Keratinocyte (primary cell): ENCODE measurements around the gene DIO3. TPM values are rescaled to one million over a fixed set of nuclear protein-coding genes. Genes with fewer than 3 reads are reported as not detected.

ENCODE experiments used
- DNase-seq: peaks from one replicate; pipeline ENCODE4 v3.0.0-alpha.2; 2011; ENCODE audit warnings: low read depth, missing footprints, low spot score
- FAIRE-seq: peaks from 2 replicates; lab custom pipeline; 2011; peaks lifted over from hg19 to GRCh38; lab: Jason Lieb, UNC
- H2AFZ ChIP-seq: 2 replicates; pipeline ENCODE4 v1.6.0; 2012; ENCODE audit warnings: low read length, control low read depth, inconsistent platforms; ENCODE audit not compliant: control insufficient read depth
- H3K27ac ChIP-seq: 2 replicates; pipeline ENCODE4 v1.5.1; 2011; ENCODE audit warnings: low read length; ENCODE audit not compliant: control insufficient read depth, insufficient read depth
- H3K27me3 ChIP-seq: 3 replicates; pipeline ENCODE4 v1.6.0; 2011; ENCODE audit warnings: low read length; ENCODE audit not compliant: control insufficient read depth, insufficient read depth; ENCODE audit errors: extremely low read depth
- H3K36me3 ChIP-seq, 2 experiments: 2 replicates in 1 of 2; 3 replicates in 1 of 2; pipeline ENCODE4 v1.5.1; 2011; ENCODE audit warnings: low read length in 2 of 2, mild to moderate bottlenecking in 1 of 2; ENCODE audit not compliant: control insufficient read depth in 2 of 2, insufficient read depth in 2 of 2; ENCODE audit errors: extremely low read depth in 1 of 2
- H3K4me1 ChIP-seq: 3 replicates; pipeline ENCODE4 v1.5.1; 2011; ENCODE audit warnings: low read length; ENCODE audit not compliant: control insufficient read depth, insufficient read depth; ENCODE audit errors: extremely low read depth
- H3K4me2 ChIP-seq: 3 replicates; pipeline ENCODE4 v1.6.0; 2011; ENCODE audit warnings: low read depth, low read length; ENCODE audit not compliant: control insufficient read depth, insufficient read depth; ENCODE audit errors: extremely low read depth
- H3K4me3 ChIP-seq, 3 experiments: fragments of 200-600 bp in 1 of 3; sonication (generic) in 1 of 3; 2 replicates in 2 of 3; 3 replicates in 1 of 3; pipeline ENCODE4 v1.5.1; 2011 to 2016; ENCODE audit warnings: low read length in 3 of 3, mild to moderate bottlenecking in 3 of 3, control low read depth in 2 of 3, inconsistent platforms in 1 of 3, low read depth in 1 of 3, mixed read lengths in 1 of 3, mixed run types in 1 of 3, moderate library complexity in 1 of 3; ENCODE audit not compliant: control insufficient read depth in 2 of 3, insufficient read depth in 2 of 3; ENCODE audit errors: extremely low read depth in 1 of 3
- H3K79me2 ChIP-seq: 2 replicates; pipeline ENCODE4 v1.6.0; 2012; ENCODE audit warnings: low read length; ENCODE audit not compliant: control insufficient read depth, insufficient read depth
- H3K9ac ChIP-seq: 3 replicates; pipeline ENCODE4 v1.6.0; 2011; ENCODE audit warnings: low read length; ENCODE audit not compliant: control insufficient read depth, insufficient read depth; ENCODE audit errors: extremely low read depth
- H3K9me1 ChIP-seq: 3 replicates; pipeline ENCODE4 v1.6.0; 2011; ENCODE audit warnings: low read length; ENCODE audit not compliant: control insufficient read depth, insufficient read depth; ENCODE audit errors: extremely low read depth
- H3K9me3 ChIP-seq: 2 replicates; pipeline ENCODE4 v1.5.1; 2012; ENCODE audit warnings: low read depth, low read length; ENCODE audit not compliant: control insufficient read depth
- H4K20me1 ChIP-seq: 3 replicates; pipeline ENCODE4 v1.6.0; 2011; ENCODE audit warnings: low read length; ENCODE audit not compliant: control insufficient read depth, insufficient read depth; ENCODE audit errors: extremely low read depth
- EZH2 ChIP-seq: IDR thresholded peaks from one replicate; pipeline ENCODE4 v1.6.1; 2012; ENCODE audit warnings: inconsistent platforms, mild to moderate bottlenecking, low read length, moderate library complexity
- dilution Hi-C: fragments of 300-500 bp; cut with MboI; formaldehyde crosslinking; loops from one replicate; pipeline ENCODE4 v1.7.0; 2020; ENCODE audit warnings: low sequenced_read_pairs; ENCODE audit not compliant: extremely low pct_ligation_motif_present
- polyA plus RNA-seq, 5 experiments: library from polyadenylated mRNA; depleted of rRNA in 3 of 5; stranded (reverse) in 3 of 5; stranded (forward) in 1 of 5; unstranded in 1 of 5; fragments of >200 nt; gene quantifications; 1 replicate in 1 of 5; 2 replicates in 3 of 5; 3 replicates in 1 of 5; pipeline versions ENCODE4 v1.2.1 to v1.2.3, GENCODE V29; 2011 to 2012; ENCODE audit warnings: missing spikeins in 2 of 5, low read depth in 1 of 5, low replicate concordance in 1 of 5
- TF ChIP-seq, protein P1 (sequence below), 3 experiments: IDR thresholded peaks in 1 of 3; conservative IDR thresholded peaks in 1 of 3; optimal IDR thresholded peaks in 1 of 3; 2 replicates in 2 of 3; 3 replicates in 1 of 3; pipeline versions ENCODE3 to v1.5.1; 2011; ENCODE audit warnings: low read length in 3 of 3, mild to moderate bottlenecking in 3 of 3, moderate library complexity in 2 of 3, control low read depth in 1 of 3, inconsistent platforms in 1 of 3; ENCODE audit not compliant: insufficient read depth in 2 of 3; ENCODE audit errors: extremely low read depth in 1 of 3

DIO3 gene
- polyA plus RNA-seq, 1 donor (not counting 4 experiments of a cell fraction or from before 2014, with no cell fraction given): not detected

DNA sequence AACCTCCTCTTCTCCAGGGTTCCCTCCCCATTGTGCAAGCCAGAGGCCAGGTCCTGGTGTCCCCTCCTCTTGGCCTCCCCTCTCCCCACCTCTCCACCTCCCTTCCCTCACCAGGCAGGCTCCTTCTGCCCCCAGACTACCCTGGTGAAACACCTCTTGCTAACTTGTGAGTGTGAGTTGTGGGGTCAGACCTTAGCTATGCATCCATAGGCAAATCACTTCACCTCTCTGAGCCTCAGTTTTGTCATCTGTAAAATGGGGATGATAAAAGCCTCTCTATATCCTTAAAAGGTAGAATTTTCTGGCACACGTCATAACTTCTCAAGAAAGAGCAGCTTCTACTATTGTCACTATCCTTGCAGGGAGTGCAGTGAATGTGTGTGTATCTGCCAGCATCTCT lies 7.9 kb upstream of the DIO3 start:
- FAIRE-seq (no peak), DNase-seq (no peak)
- dilution Hi-C loops: no loop called here
- H3K36me3 ChIP-seq: no peaks in the 10 kb centered on the region
- peaks cover 28% of the 10 kb centered on the region for H3K27me3 ChIP-seq
- no peak overlapping the region for H3K27ac ChIP-seq
- no peak overlapping the region for H3K9ac ChIP-seq
- no peaks in the 10 kb centered on the region for H3K79me2 ChIP-seq
- H3K4me2 ChIP-seq: no peak overlapping the region
- no peak overlapping the region for H2AFZ ChIP-seq
- H3K4me3 ChIP-seq: no peak overlapping the region
- no peaks in the 10 kb centered on the region for H3K9me3 ChIP-seq
- H3K9me1 ChIP-seq: no peaks in the 10 kb centered on the region
- TF ChIP-seq, protein P1, sequence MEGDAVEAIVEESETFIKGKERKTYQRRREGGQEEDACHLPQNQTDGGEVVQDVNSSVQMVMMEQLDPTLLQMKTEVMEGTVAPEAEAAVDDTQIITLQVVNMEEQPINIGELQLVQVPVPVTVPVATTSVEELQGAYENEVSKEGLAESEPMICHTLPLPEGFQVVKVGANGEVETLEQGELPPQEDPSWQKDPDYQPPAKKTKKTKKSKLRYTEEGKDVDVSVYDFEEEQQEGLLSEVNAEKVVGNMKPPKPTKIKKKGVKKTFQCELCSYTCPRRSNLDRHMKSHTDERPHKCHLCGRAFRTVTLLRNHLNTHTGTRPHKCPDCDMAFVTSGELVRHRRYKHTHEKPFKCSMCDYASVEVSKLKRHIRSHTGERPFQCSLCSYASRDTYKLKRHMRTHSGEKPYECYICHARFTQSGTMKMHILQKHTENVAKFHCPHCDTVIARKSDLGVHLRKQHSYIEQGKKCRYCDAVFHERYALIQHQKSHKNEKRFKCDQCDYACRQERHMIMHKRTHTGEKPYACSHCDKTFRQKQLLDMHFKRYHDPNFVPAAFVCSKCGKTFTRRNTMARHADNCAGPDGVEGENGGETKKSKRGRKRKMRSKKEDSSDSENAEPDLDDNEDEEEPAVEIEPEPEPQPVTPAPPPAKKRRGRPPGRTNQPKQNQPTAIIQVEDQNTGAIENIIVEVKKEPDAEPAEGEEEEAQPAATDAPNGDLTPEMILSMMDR (optimal IDR thresholded peaks at IDR 0.05 in 1 of 3, IDR thresholded peaks at IDR 0.05 in 1 of 3, conservative IDR thresholded peaks at IDR 0.05 in 1 of 3; ENCODE audit: extremely low read depth in 1 of 3, insufficient read depth in 2 of 3, low read length in 3 of 3): no peak
- TF ChIP-seq EZH2: no peak
- no peaks in the 10 kb centered on the region for H4K20me1 ChIP-seq
- H3K4me1 ChIP-seq: no peaks in the 10 kb centered on the region

GRCh38 chr14:101553931-101554330 lies 7.4 kb upstream of the DIO3 start:
- no peak overlapping the region for H3K27ac ChIP-seq
- H3K9me1 ChIP-seq: no peaks in the 10 kb centered on the region
- dilution Hi-C loops: no loop called here
- no peak overlapping the region for H3K9ac ChIP-seq
- H3K36me3 ChIP-seq: no peaks in the 10 kb centered on the region
- TF ChIP-seq EZH2: no peak
- TF ChIP-seq, protein P1 (optimal IDR thresholded peaks at IDR 0.05 in 1 of 3, IDR thresholded peaks at IDR 0.05 in 1 of 3, conservative IDR thresholded peaks at IDR 0.05 in 1 of 3; ENCODE audit: extremely low read depth in 1 of 3, insufficient read depth in 2 of 3, low read length in 3 of 3): no peak
- DNase-seq: no peak
- H3K79me2 ChIP-seq: no peaks in the 10 kb centered on the region
- H4K20me1 ChIP-seq: no peaks in the 10 kb centered on the region
- H3K9me3 ChIP-seq: no peaks in the 10 kb centered on the region
- FAIRE-seq: no peak
- H2AFZ ChIP-seq: no peak overlapping the region
- no peaks in the 10 kb centered on the region for H3K4me1 ChIP-seq
- no peak overlapping the region for H3K4me3 ChIP-seq
- no peak overlapping the region for H3K4me2 ChIP-seq
- H3K27me3 ChIP-seq: peaks cover 33% of the 10 kb centered on the region
